GM21825 (cell line): ENCODE data around the gene TBPL2.
"Not testable (repeated sequence)": the region's sequence is repeated elsewhere in the genome, so short reads cannot be mapped to it uniquely, and the experiment has no call there.

Experiments used
- ATAC-seq: cut with Tn5 transposase; IDR thresholded peaks from one replicate; pipeline ENCODE4 v1.9.1; 2021; ENCODE audit warnings: mild to moderate bottlenecking, moderate library complexity; ENCODE audit not compliant: unreplicated experiment

The TBPL2 gene

GRCh38 chr14:55440385-55440784 is at the start of gene TBPL2:
Gene TBPL2, minus strand, starts transcription at chr14:55440616. Its CDS starts 167 bp downstream, at chr14:55440449.
- ATAC-seq = no peak

GRCh38 chr14:55488204-55488603 is 47.8 kb upstream of the TBPL2 start:
- ATAC-seq = no peak

GRCh38 chr14:55482936-55483605 is 42.7 kb upstream of the TBPL2 start:
- ATAC-seq = no peak

GRCh38 chr14:55481769-55482168 is 41.4 kb upstream of the TBPL2 start:
- no peak for ATAC-seq

- no peak for ATAC-seq
These were observed 37.3 kb upstream of the TBPL2 start for GRCh38 chr14:55477680-55478079.

GRCh38 chr14:55476448-55476847 is 36.0 kb upstream of the TBPL2 start:
- not testable (repeated sequence) for ATAC-seq

GRCh38 chr14:55473786-55474185 is 33.4 kb upstream of the TBPL2 start:
- ATAC-seq = no peak

- no peak for ATAC-seq
These were observed 29.6 kb upstream of the TBPL2 start for GRCh38 chr14:55470025-55470424.

GRCh38 chr14:55467307-55467706 is 26.9 kb upstream of the TBPL2 start:
- ATAC-seq = no peak

- ATAC-seq = peak; percentile 88
These were observed 18.5 kb upstream of the TBPL2 start for GRCh38 chr14:55458800-55459515.

GRCh38 chr14:55457496-55457895 is 17.1 kb upstream of the TBPL2 start:
- no peak for ATAC-seq

- not testable (repeated sequence) for ATAC-seq
These were observed 16.0 kb upstream of the TBPL2 start for GRCh38 chr14:55456411-55456810.

GRCh38 chr14:55454264-55455002 is 14.0 kb upstream of the TBPL2 start:
- ATAC-seq = no peak

- no peak for ATAC-seq
These were observed 11.5 kb upstream of the TBPL2 start for GRCh38 chr14:55451950-55452349.

GRCh38 chr14:55451398-55451797 is 11.0 kb upstream of the TBPL2 start:
- ATAC-seq = no peak

GRCh38 chr14:55450987-55451386 is 10.6 kb upstream of the TBPL2 start:
- ATAC-seq = no peak

- ATAC-seq = no peak
These were observed 10.1 kb upstream of the TBPL2 start for GRCh38 chr14:55450539-55450938.

- ATAC-seq = no peak
These were observed 9.7 kb upstream of the TBPL2 start for GRCh38 chr14:55450124-55450523.

- no peak for ATAC-seq
These were observed 8.7 kb upstream of the TBPL2 start for GRCh38 chr14:55449116-55449515.

- ATAC-seq = no peak
These were observed 7.8 kb upstream of the TBPL2 start for GRCh38 chr14:55448141-55448614.

GRCh38 chr14:55446833-55447232 is 6.4 kb upstream of the TBPL2 start:
- ATAC-seq = no peak
